Measurements from ENCODE around the gene PHF11.
"Not testable (repeated sequence)": the region's sequence is repeated elsewhere in the genome, so short reads cannot be mapped to it uniquely, and the experiment has no call there.

The PHF11 gene

GRCh38 chr13:49550942-49551644 is 55.3 kb downstream of the PHF11 start:
- DNase-seq: no peak

- DNase-seq: no peak
These were observed 58.1 kb downstream of the PHF11 start for GRCh38 chr13:49553888-49554287.

GRCh38 chr13:49554387-49554786 is 58.6 kb downstream of the PHF11 start:
- no peak for DNase-seq

- no peak for DNase-seq
These were observed 63.3 kb downstream of the PHF11 start for GRCh38 chr13:49559006-49559405.

GRCh38 chr13:49560270-49561061 is 64.7 kb downstream of the PHF11 start:
- DNase-seq: no peak

- DNase-seq: no peak
These were observed 65.3 kb downstream of the PHF11 start for GRCh38 chr13:49561062-49561410.

GRCh38 chr13:49563516-49563915 is 67.8 kb downstream of the PHF11 start:
- DNase-seq: peak; percentile 7

- DNase-seq: not testable (repeated sequence)
These were observed 69.7 kb downstream of the PHF11 start for GRCh38 chr13:49565461-49565860.

GRCh38 chr13:49566461-49566860 is 70.7 kb downstream of the PHF11 start:
- no peak for DNase-seq

GRCh38 chr13:49567491-49567890 is 71.7 kb downstream of the PHF11 start:
- DNase-seq: no peak

- peak; percentile 5 for DNase-seq
These were observed 74.4 kb downstream of the PHF11 start for GRCh38 chr13:49569993-49570689.

- DNase-seq: no peak
These were observed 75.8 kb downstream of the PHF11 start for GRCh38 chr13:49571299-49572240.
